ENCODE measurements around the gene FKBP5. TPM values are rescaled to one million over a fixed set of nuclear protein-coding genes. Genes with fewer than 3 reads are reported as not detected.

The FKBP5 gene
- total and polyA plus RNA-seq, 12 donors: 20.3 to 199 (median 48.6) TPM

DNA sequence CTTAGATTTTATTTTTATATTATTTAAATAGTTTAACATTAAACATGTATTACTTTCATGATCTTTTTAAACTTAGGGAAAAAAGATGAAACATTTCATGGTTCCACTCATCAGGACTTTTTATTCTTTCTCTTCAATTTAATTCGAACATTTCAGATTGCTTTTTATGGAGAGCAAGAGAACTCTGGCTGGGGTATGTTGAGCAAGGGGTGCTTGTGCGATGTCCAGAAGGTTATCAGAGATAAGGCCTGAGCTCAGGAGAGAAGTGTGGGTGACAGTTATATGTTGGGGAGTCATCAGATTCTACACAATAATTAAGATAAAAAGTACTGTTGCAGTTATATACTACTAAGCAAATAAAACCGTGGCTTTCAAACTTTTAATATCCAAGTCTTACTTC is 37.5 kb downstream of the FKBP5 start:
- H3K27ac ChIP-seq: no peak overlapping the region
- H3K4me1 ChIP-seq: peaks cover 0 to 56% (median 0%) of the 10 kb centered on the region in 9 donors
- WGBS, 2 donors: 79 to 82% methylated on average over 3 of the region's 3 CpGs
- H3K27me3 ChIP-seq: no peaks in the 10 kb centered on the region
- H3K4me3 ChIP-seq: no peak overlapping the region
- TF ChIP-seq, protein P1, sequence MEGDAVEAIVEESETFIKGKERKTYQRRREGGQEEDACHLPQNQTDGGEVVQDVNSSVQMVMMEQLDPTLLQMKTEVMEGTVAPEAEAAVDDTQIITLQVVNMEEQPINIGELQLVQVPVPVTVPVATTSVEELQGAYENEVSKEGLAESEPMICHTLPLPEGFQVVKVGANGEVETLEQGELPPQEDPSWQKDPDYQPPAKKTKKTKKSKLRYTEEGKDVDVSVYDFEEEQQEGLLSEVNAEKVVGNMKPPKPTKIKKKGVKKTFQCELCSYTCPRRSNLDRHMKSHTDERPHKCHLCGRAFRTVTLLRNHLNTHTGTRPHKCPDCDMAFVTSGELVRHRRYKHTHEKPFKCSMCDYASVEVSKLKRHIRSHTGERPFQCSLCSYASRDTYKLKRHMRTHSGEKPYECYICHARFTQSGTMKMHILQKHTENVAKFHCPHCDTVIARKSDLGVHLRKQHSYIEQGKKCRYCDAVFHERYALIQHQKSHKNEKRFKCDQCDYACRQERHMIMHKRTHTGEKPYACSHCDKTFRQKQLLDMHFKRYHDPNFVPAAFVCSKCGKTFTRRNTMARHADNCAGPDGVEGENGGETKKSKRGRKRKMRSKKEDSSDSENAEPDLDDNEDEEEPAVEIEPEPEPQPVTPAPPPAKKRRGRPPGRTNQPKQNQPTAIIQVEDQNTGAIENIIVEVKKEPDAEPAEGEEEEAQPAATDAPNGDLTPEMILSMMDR (IDR thresholded peaks at IDR 0.05): no peak
- intact Hi-C loops (cut with DNase I): no loop called here
- no peaks in the 10 kb centered on the region for H3K9me3 ChIP-seq
- DNase-seq (no peak), ATAC-seq (no peak)
- peaks cover 0 to 21% (median 0%) of the 10 kb centered on the region in 9 donors for H3K36me3 ChIP-seq

DNA sequence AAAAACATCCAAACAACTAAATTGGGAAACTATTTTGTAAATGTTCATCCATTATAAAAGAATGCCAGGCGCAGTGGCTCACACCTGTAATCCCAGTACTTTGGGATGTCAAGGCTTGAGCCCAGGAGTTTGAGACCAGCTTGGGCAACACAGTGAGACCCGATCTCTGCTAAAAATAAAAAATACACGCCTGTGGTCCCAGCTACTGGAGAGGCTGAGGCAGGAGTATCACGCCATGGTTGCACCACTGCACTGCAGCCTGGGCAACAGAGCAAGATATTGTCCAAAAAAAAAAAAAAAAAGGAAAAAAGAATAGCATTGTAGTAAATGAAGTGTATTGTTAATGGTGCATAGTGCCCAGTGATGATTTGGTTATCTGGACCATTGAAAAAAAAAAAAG is 38.7 kb downstream of the FKBP5 start:
- Histone ChIP-seq H3K27ac (no peak overlapping the region), H3K4me3 (no peak overlapping the region), H3K27me3 (no peaks in the 10 kb centered on the region), H3K36me3 (peaks cover 0 to 28% (median 0%) of the 10 kb centered on the region in 9 donors), H3K9me3 (no peaks in the 10 kb centered on the region), H3K4me1 (peaks cover 0 to 57% (median 0%) of the 10 kb centered on the region in 9 donors)
- TF ChIP-seq, protein P1 (IDR thresholded peaks at IDR 0.05): no peak
- intact Hi-C loops (cut with DNase I): no loop called here
- WGBS, 2 donors: 93 to 96% methylated on average over 4 of the region's 4 CpGs
- DNase-seq: no peak
- ATAC-seq: peak in 1 of 8 donors; percentile 13

DNA sequence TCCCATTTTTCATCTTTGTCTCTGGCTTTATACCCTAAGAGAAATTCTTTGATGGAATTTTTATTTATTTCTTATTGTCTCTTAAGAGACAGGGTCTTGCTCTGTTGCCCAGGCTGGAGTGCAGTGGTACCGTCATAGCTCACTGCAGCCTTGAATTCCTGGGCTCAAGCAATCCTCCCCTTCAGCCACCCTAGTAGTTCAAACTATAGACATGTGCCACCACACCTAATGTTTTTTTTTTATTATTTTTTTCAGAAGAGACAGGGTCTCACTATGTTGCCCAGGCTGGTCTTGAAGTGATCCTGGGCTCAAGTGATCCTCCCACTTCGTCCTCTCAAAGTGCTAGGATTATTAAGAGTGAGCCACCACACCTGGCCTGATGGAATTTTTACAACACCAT is 40.5 kb downstream of the FKBP5 start:
- H3K9me3 ChIP-seq: no peaks in the 10 kb centered on the region
- TF ChIP-seq, protein P1 (IDR thresholded peaks at IDR 0.05): no peak
- no peak overlapping the region for H3K4me3 ChIP-seq
- H3K4me1 ChIP-seq: peaks cover 0 to 51% (median 0%) of the 10 kb centered on the region in 9 donors
- no peak for DNase-seq
- intact Hi-C loops (cut with DNase I): no loop called here
- WGBS, 2 donors: 94 to 95% methylated on average over 2 of the region's 2 CpGs
- peaks cover 0 to 27% (median 0%) of the 10 kb centered on the region in 9 donors for H3K36me3 ChIP-seq
- ATAC-seq: peak in 1 of 8 donors; percentile 10
- no peaks in the 10 kb centered on the region for H3K27me3 ChIP-seq
- no peak overlapping the region for H3K27ac ChIP-seq

DNA sequence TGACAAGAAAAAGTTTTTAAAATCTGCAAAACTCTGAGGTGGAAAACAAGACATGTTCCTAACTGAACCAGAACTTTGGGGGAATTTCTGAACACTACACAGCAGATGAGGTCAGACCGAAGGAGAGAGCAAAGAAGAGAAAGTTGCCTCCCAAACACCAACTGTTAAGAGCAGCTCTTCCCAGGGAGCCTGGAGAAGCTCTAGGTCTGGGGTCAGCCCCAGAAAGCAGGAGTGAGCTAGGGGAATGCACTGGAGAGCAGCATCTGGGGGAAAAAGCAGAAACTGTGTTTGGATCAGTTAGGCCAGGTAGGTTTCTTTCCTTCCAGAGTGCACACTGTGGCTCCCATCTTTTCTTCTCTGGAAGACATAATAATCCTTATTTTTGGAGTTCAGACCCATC is 41.3 kb downstream of the FKBP5 start:
- intact Hi-C loops (cut with DNase I): no loop called here
- ATAC-seq (no peak), DNase-seq (no peak)
- no peaks in the 10 kb centered on the region for H3K27me3 ChIP-seq
- H3K9me3 ChIP-seq: no peaks in the 10 kb centered on the region
- no peak overlapping the region for H3K4me3 ChIP-seq
- peaks cover 0 to 33% (median 0%) of the 10 kb centered on the region in 9 donors for H3K36me3 ChIP-seq
- H3K4me1 ChIP-seq: peaks cover 0 to 51% (median 0%) of the 10 kb centered on the region in 9 donors
- WGBS, 2 donors: 95 to 96% methylated on average over 1 of the region's 1 CpG
- TF ChIP-seq, protein P1 (IDR thresholded peaks at IDR 0.05): no peak
- no peak overlapping the region for H3K27ac ChIP-seq

Data from heart right ventricle (tissue), 16 donors.